ENCODE data around the gene CTNNA2. TPM values are rescaled to one million over a fixed set of nuclear protein-coding genes. Genes with fewer than 3 reads are reported as not detected.

Gene CTNNA2
- polyA plus RNA-seq, 1 of the 3 experiments (the other 2 are of a cell fraction): 0.30 TPM

DNA sequence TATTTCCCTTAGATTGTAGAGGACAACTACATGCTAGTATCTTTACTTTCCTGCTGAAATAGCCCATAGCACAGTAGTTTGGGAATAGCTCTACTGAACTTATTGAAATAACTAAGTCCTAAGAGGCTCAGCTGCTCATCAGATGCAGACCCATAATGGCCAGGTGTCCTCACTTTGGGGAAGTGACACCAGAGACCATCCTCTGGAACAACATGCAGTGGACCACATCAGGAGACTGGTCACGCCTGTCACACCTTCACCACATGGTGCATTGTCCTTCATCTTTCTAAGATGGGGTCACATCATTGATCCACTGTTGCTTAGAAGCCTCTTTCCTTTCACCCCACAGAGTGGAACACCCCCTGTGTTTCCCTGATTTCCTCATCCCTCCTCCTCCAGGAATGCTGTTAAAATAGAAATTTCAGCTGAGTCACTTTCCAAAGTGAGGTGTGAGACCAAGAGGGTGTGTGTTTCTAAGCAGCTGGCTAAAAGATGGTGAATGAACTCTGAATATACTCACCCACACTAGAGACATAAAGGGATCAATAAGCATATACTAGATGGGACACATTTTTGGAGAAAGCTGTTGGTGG lies 1006.9 kb downstream of the CTNNA2 start:
- Histone ChIP-seq H3K9ac (no peak overlapping the region), H4K20me1 (ENCODE audit: insufficient read depth) (no peaks in the 10 kb centered on the region), H2AFZ (ENCODE audit: low read depth) (no peak overlapping the region), H3F3A (replicated peaks; ENCODE audit: insufficient read depth) (no peaks in the 10 kb centered on the region), H3K27ac (ENCODE audit: low read depth in 2 of 2, low read length in 1 of 2) (no peak overlapping the region), H3K4me3 (ENCODE audit: low read depth in 2 of 2, low read length in 1 of 2) (no peak overlapping the region), H3K4me1 (ENCODE audit: control insufficient read depth in 1 of 2, insufficient read depth in 2 of 2, low read depth in 1 of 2, low read length in 1 of 2) (no peaks in the 10 kb centered on the region; a peak in 1 of 4 replicates), H3K79me2 (ENCODE audit: insufficient read depth) (no peaks in the 10 kb centered on the region), H3K27me3 (ENCODE audit: insufficient read depth) (no peaks in the 10 kb centered on the region), H3K4me2 (no peak overlapping the region), H3K9me2 (no peaks in the 10 kb centered on the region), H3K36me3 (replicated peaks in 1 of 2; ENCODE audit: control insufficient read depth in 1 of 2, insufficient read depth in 2 of 2, low read length in 1 of 2) (no peaks in the 10 kb centered on the region), H3K9me3 (no peaks in the 10 kb centered on the region)
- ChIA-PET POLR2A (no interaction called here), CTCF (interaction anchor here (1.4 kb wide), 1 partner anchor 194 kb away, joined by 4 read pairs; no protein-coding TSS in a partner anchor)
- WGBS (ENCODE audit: low lambda C conversion rate): 50% methylated on average over 1 of the region's 1 CpG
- no peak for TF ChIP-seq REST (IDR thresholded peaks at IDR 0.05; ENCODE audit: low read depth, low read length)
- TF ChIP-seq FOXJ3 (CRISPR knock-in tag; IDR thresholded peaks at IDR 0.05): no peak
- no peak for TF ChIP-seq TCF12 (IDR thresholded peaks at IDR 0.05)
- TF ChIP-seq MAX (IDR thresholded peaks at IDR 0.05; ENCODE audit: low read depth): no peak
- no peak for DNase-seq

GRCh38 chr2:80525152-80525551 lies 1012.3 kb downstream of the CTNNA2 start:
- Histone ChIP-seq H3K27ac (ENCODE audit: low read depth in 2 of 2, low read length in 1 of 2) (no peak overlapping the region), H3F3A (replicated peaks; ENCODE audit: insufficient read depth) (no peaks in the 10 kb centered on the region), H2AFZ (ENCODE audit: low read depth) (no peak overlapping the region), H4K20me1 (ENCODE audit: insufficient read depth) (no peaks in the 10 kb centered on the region), H3K79me2 (ENCODE audit: insufficient read depth) (no peaks in the 10 kb centered on the region), H3K4me1 (ENCODE audit: control insufficient read depth in 1 of 2, insufficient read depth in 2 of 2, low read depth in 1 of 2, low read length in 1 of 2) (no peaks in the 10 kb centered on the region; a peak in 1 of 4 replicates), H3K4me3 (ENCODE audit: low read depth in 2 of 2, low read length in 1 of 2) (no peak overlapping the region), H3K9me2 (no peaks in the 10 kb centered on the region), H3K9me3 (no peaks in the 10 kb centered on the region), H3K27me3 (ENCODE audit: insufficient read depth) (no peaks in the 10 kb centered on the region), H3K9ac (no peak overlapping the region), H3K4me2 (no peak overlapping the region), H3K36me3 (replicated peaks in 1 of 2; ENCODE audit: control insufficient read depth in 1 of 2, insufficient read depth in 2 of 2, low read length in 1 of 2) (no peaks in the 10 kb centered on the region)
- 17% methylated on average over 2 of the region's 2 CpGs for WGBS (ENCODE audit: low lambda C conversion rate)
- POLR2A ChIA-PET: no interaction called here
- TF ChIP-seq TEAD4 (IDR thresholded peaks at IDR 0.05; ENCODE audit: borderline replicate concordance, insufficient read depth) (no peak), PBX3 (IDR thresholded peaks at IDR 0.05) (no peak), FOXJ3 (CRISPR knock-in tag; IDR thresholded peaks at IDR 0.05) (no peak), JUND (IDR thresholded peaks at IDR 0.05) (no peak), RCOR1 (IDR thresholded peaks at IDR 0.05; ENCODE audit: low read length) (no peak), SIN3A (IDR thresholded peaks at IDR 0.05; ENCODE audit: borderline replicate concordance, low read depth, low read length) (no peak), GABPA (IDR thresholded peaks at IDR 0.05; ENCODE audit: low read depth) (no peak), TAF1 (IDR thresholded peaks at IDR 0.05; ENCODE audit: borderline replicate concordance, low read depth, low read length) (no peak), ZBTB33 (IDR thresholded peaks at IDR 0.05; ENCODE audit: borderline replicate concordance, low read depth) (no peak)
- DNase-seq: no peak
- CTCF ChIA-PET: interaction anchor here (1.6 kb wide), 1 partner anchor 12 kb away, joined by 3 read pairs; no protein-coding TSS in a partner anchor

All from SK-N-SH (cell line).